Measurements from ENCODE around the gene NDUFAB1.
"Not testable (repeated sequence)": the region's sequence is repeated elsewhere in the genome, so short reads cannot be mapped to it uniquely, and the experiment has no call there.

NDUFAB1 gene

DNA sequence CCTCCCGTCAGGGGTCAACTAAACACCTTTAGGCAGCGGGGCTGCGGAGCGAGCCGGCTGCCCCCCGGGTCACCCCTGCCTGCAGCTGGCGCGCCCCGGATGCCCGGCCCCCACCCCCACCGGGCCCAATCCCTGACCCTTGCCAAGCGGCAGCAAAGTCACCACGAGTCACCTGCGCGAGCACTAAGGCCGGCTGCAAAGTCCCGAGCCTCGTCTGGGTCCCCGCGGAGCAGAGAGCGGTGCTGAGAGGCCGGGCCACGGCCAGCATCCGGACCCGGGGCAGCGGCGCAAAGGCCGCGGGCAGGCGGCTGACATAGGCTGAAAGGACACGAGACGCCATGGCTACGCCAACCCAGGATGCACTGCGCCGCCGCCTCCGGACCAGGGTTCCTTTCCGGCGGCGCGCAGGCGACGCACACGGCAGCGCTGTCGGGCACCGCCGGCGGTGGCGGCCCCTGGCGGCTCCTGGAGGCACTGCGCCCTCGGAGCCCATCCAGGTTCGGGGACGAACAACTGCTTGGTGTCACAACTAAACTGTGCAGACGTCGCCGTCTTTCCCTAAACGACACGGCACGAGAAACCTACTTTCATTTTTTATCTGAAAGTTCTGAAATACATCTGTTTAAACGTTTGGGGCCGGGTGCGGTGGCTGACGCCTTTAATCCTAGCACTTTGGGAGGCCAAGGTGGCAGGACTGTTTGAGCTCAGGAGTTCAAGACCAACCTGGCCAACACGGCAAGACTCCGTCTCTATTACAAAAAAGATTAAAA, at the start of gene NDUFAB1:
NDUFAB1 (minus strand) TSS at position 366 of the 770 bp plus-strand sequence; CDS start at position 340, 26 bp downstream.
- peak; percentile 89 for DNase-seq

DNA sequence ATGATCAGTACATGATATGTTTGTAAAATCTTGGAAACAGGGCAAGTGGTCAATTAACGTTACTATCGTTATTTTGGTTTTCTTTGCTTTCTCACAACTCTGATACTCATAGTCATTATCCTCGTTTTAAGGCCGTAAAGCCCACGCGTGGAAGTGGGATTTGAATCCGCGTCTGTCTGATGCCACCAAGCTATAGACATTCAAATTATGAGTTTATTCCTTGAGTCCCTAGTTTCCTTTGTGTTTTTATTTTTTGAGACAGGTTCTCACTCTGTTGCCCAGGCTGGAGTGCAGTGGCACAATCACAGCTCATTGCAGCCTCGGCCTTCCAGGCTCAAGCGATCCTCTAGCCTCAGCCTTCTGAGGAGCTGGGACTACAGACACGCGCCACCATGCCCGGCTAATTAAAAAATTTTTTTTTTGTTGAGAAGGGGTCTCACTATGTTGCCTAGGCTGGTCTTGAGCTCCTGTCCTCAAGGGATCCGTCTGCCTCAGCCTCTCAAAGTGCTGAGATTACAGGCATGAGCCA, 46.2 kb upstream of the NDUFAB1 start:
- DNase-seq: no peak

DNA sequence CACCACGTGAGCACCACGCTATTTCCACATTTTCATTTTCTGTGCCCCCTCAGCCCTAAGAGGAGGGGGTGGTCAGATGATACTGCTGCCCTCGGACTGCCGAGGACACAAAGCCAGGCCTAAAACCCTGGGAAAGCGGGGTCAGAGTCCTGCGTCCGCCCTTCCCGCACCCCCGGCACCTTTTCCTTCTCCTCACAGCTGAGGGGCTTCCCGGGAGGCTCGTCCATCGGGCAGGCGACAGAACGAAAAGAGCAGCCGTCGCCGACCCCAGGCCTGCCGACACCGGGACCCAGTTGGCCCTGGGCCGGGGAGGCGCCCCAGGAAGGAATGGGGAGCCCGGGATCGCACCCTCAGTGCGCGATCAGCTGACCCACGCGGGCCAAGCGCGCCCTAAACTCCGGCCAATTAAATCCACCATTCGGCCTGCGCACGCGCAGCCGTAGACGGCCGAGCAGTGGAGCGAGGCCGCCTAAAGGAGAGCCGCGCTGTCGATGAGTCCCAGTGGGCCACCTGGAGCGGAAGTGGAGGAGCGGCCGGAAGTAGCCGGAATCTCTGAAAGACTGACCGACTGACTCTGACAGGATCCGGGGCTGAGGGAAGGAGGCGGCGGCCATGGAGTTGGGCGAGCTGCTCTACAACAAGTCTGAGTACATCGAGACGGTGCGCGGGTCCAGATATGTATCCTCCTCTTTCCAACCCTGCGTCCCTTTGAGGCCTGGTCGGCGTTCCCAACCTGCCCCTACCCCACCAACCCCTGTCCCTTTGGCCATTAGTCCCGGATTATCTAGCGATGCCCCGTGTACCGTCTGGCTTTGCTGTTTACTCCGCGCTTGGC, 45.0 kb upstream of the NDUFAB1 start, which contains the start of the genes DCTN5 and PALB2:
DCTN5 (plus strand) TSS at position 536 of the 835 bp plus-strand sequence; CDS start at position 613, 77 bp downstream.
PALB2 (minus strand) TSS at position 380 of the 835 bp plus-strand sequence; CDS start at position 227, 153 bp downstream.
- peak; percentile 97 for DNase-seq

DNA sequence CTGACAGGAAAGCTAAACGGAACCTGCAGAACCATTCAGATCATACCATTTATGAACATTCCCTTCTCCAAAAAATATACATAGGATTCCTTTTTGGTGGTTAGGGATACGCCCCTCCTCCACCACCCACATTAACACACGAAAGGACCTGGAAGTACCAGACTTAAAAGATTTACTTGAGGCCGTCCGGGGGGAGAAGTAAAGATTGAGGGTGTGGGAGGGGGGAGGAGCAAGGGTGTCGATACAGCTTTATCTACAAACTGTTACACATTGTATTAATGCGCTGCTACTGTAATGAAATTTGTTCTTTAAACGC, 44.5 kb upstream of the NDUFAB1 start:
- DNase-seq: no peak

DNA sequence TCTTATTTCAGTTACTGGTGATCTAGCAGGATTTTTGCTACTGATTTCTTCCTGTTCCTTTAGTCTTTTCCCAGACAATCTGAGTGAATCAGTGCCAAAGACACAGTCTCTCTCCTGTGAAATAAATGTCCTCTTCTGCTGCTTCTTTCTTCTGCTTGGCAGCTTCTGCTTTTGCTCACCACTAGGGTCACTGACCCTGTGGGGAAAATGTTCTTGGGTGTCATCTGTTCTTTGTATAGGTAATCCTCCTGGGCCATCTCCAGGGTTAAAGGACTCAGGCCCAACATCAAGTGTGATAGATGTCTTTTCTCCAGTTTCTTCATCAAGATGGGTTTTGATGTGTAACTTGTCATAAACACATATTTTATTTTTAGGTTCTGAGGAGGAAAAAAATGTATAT, 39.8 kb upstream of the NDUFAB1 start:
- DNase-seq: no peak

DNA sequence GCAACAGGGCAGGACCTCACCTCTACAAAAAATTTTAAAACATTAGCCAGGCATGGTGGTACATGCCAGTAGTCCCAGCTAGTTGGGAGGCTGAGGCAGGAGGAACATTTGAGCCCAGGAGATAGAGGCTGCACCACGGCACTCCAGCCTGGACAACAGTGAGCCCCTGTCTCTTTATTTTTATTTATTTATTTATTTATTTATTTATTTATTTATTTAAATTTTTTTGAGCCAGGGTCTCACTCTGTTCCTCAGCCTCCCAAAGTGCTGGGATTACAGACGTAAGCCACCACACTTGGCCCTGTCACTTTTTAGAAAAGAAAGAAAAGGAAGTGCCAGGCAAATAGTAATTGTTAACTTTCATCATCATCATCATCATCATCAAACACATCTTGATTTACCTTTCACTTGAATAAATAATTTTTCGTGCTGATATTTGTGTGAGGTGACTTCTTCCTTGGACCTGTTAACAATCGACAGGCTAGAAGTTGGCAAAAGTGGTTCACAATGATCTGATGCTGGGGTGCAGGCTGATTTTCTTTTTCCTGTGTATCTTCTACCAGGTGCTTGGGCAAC, 38.4 kb upstream of the NDUFAB1 start:
- DNase-seq: no peak

DNA sequence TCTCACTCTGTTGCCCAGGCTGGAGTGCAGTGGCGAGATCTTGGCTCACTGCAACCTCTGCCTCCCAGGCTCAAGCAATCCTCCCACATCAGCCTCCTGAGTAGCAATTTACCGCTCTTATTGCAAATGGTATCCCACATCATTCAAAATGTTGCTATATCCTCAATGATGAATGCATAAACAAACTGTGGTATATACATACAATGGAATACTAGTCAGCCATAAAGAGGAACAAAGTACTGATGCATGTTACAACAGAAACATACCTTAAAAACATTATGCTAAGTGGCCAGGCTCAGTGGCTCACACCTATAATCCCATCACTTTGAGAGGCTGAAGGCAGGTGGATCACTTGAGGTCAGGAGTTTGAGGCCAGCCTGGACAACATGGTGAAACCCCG, 35.8 kb upstream of the NDUFAB1 start:
- DNase-seq: not testable (repeated sequence)

DNA sequence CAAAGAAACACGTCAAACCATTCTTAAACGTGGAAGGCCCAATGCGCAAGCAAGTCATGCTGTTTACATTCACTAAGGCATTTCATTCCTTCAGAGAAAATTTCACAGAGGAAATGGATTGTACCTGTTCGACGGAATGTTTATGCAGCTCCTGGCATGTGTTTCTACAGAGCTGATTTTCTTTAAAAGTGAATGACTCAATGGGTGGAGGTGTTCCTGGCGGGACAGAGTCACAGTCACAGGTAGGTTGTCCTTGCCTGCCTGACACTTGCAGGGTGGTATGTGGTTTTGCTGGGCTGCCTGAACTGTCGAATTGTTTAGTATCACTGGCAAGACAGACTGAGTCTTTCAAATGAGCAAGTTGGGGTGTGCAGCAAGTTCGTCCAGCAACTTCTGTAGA, 33.4 kb upstream of the NDUFAB1 start:
- no peak for DNase-seq

DNA sequence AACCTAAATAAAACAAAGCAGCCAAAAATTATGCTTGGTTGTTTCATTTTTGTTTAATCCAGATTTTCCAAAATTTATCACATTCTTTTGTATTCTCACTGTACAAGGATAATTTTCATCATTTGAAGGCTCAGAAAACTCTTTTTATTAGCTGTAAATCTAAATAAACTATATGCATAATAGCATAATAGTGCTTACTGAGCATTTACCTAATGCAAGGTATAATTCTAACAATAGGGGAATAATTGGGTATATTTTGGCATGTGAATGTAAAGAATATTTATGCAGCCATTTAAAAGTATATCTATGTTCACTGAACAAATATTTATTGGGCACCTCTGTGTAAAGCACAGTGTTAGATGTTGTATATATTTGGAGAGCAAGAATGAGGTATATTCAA, 28.0 kb upstream of the NDUFAB1 start:
- no peak for DNase-seq

DNA sequence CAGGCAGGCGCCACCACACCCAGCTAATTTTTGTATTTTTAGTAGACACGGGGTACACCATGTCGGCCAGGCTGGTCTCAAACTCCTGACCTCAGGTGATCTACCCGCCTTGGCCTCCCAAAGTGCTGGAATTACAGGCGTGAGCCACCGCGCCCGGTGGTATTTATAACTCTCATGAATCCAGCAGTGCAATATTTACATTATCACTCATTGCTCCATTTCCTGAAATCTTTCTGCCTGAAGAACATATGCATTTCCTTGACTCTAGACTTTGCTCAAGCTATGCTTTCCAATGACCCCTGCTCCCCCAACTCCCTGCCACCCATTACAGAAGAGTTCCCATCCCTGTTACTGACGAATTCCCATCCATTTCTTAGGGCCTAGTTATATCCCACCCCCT, 19.7 kb upstream of the NDUFAB1 start:
- no peak for DNase-seq

DNA sequence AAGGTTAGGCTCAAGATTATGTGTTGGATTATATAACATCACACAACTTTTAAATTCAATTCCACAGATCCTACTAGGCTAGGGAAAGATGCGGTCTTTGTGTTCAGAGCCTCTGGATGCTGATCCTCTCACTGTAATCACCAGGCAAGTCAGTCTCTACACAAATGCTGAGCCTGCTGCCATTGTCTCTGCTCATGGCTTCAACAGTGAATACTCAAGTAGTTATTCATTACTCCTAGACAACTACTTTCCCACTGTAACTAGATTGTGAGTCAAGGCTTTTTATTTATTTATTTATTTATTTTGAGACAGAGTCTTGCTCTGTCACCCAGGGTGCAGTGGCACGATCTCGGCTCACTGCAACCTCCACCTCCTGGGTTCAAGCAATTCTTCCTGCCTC, 15.8 kb upstream of the NDUFAB1 start:
- no peak for DNase-seq

DNA sequence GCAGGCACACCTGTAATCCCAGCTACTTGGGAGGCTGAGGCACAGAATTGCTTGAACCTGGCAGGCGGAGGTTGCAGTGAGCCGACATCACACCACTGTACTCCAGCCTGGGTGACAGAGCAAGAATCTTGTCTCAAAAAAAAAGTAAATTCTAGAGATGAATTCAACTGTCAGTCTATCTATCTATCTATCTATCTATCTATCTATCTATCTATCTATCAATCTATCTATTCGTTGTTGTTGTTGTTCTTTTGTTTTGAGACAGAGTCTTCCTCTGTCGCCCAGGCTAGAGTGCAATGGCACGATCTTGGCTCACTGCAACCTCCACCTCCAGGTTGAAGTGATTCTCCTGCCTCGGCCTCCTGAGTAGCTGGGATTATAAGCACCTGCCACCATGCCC, 14.8 kb upstream of the NDUFAB1 start:
- DNase-seq: not testable (repeated sequence)

DNA sequence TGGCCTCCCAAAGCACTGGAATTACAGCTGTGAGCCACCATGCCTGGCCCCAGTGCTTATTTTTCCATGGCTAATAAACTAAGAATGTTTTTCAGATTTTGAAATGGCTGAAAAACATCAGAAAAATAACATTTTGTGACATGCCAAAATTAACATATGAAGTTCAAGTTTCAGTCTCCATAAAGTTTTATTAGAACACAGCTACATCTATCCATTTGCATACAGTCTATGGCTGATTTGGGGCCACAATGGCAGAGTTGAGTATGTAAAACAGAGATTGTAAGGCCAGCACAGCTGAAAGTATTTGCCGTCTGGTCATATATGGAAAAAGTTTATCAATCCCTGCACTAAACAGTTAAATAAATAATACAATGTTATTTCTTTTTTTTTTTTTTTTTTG, 13.8 kb upstream of the NDUFAB1 start:
- no peak for DNase-seq

DNA sequence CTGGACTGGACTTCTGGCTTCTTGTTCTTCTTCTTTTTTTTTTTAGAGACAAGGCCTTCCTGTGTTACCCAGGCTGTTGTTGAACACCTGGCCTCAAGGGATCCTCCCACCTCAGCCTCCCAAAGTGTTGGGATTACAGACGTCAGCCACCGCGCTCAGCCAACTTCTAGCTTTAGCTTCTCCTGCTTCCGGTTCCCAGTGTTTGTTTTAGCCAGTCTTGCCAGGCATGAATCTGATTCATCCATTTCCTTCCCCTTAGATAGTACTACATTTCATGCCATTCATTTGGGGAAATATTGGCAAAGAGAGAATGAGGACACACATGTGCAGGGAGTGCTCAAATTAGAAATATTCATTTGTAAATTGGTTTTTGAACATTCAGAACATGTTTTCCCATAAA, 12.1 kb upstream of the NDUFAB1 start:
- no peak for DNase-seq

DNA sequence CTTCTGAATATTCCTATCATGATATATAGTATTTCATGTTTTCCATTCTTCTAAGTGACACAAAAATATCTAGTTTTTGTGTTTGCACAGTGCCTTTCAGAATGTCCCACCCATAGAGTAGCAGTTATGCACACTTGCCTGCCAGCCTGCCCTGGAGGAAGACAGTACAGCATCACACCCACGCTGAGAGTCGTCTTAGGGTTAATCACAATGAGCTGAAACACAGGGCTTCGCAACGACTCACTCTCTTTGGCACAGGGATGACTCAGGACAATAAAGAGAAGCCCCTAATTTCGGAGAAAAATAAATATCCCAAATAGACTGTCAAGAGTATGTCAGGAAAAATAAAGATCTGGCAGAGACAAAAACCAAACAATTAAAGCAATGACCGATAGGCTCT, 11.6 kb upstream of the NDUFAB1 start:
- DNase-seq: no peak

DNA sequence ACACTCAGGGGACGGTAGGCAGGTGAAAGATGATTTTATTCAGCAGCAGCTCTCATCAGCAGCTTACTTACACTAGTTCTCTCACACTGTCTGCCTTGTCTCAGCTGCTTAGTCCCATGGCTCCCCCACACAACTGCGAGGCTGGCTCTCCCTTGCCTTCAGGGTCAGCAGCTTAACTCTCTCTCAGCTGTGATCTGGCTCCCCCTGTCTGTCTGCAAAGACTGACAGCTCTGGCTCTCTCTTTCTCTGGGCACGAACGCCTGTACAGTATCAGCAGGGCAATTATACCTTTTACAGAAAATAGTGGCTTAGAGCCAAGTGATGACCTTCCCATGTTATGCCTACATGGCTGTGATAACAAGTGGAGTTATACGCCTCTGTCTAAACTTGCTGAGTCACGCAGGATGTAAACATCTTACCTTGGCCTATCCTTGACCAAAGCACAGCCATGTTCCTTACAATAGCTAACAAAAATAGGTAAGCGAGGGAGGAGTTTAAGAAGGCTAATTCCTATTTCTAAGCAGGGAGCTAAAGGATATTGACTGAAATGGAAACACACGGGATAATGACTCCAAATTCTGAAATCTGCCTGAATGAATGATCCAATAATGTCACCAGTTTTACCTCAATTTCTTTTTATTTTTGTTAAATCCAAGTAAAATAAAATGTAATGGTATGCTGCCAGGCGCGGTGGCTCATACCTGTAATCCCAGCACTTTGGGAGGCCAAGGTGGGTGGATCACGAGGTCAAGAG, 1.1 kb upstream of the NDUFAB1 start:
- peak; percentile 84 for DNase-seq

DNA sequence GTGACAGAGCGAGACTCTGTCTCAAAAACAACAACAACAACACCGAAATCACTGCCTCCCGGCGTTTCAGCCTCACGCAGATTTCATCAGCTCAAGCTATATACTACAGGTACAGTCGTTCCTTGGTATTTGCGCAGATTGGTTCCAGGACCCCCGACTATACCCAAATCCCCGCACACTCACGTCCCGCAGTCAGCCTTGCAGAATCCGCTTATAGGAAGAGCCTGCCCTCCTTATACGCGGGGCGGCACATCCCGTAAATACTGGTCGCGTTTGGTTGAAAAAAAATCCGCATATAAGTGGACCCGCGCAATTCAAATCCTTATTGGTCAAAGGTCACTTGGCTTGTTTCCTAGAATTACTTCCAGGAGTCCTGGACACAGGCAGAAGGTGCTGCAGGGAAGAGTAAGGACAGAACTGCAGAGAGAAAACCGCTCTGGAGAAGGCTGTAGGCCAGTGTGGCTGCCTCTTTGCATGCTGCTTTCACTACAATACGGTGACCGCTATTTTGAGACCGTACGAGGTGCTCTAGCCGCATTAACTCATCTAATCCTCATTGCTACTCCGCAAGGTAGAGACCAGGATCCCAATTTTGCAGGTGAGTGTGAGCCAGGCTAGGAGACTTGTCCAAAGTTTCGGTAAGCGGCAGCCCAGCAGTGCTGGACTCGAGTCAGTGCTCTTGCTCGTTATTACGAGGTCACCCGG, 718 bp downstream of the NDUFAB1 start:
- DNase-seq: peak; percentile 12

DNA sequence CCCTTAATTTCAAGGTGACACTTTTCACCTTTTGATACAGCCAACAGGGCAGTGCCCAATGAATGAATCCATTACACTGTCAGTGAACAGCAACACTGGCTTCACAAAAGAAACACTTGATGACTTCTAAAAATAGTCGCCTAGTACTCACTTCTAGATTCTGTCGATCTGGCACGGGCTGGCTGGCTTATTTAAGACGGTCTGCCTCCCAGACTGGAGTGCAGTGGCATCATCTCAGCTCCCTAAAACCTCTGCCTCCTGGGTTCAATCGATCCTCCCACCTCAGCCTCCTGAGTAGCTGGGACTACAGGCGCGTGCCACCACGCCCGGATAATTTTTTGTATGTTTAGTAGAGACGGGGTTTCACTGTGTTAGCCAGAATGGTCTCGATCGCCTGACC, 1.9 kb downstream of the NDUFAB1 start:
- no peak for DNase-seq

DNA sequence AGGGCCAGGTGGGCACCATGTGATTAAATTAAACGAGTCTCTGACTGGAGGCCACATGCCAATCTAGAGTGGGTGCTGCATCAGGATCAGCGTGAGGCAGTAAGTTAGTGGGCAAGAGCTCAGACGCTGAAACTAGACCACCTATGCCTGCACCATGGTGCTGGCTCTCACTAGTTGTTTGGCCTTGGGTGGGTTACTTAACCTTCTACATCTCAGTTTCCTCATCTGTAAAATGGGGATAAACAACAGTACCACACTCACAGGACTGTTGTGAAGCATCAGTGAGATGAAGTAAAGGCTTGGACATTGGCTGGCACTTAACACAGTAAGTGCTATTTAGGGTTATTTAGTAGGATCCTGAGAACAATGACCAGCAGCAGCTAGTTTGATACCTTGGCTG, 5.9 kb downstream of the NDUFAB1 start:
- DNase-seq: no peak

DNA sequence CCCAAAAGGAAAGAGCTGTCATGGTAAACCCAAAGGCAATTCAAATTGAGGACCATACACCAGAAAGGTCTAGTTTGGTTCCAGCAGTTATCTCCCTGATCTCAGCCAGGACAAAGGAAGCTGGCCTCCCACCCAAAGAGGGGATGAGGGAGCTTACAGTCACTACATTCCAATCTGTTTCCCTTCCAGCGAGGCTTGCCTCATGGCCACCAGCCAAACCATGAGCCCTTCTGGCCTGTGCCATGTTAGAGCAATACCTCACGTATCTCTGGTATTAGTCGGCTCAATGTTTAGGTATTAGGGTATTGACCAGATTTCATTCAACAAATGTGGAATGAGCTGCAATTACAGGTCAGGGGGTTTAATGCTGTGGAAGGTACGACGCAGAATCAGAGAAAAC, 8.4 kb downstream of the NDUFAB1 start:
- DNase-seq: no peak

DNA sequence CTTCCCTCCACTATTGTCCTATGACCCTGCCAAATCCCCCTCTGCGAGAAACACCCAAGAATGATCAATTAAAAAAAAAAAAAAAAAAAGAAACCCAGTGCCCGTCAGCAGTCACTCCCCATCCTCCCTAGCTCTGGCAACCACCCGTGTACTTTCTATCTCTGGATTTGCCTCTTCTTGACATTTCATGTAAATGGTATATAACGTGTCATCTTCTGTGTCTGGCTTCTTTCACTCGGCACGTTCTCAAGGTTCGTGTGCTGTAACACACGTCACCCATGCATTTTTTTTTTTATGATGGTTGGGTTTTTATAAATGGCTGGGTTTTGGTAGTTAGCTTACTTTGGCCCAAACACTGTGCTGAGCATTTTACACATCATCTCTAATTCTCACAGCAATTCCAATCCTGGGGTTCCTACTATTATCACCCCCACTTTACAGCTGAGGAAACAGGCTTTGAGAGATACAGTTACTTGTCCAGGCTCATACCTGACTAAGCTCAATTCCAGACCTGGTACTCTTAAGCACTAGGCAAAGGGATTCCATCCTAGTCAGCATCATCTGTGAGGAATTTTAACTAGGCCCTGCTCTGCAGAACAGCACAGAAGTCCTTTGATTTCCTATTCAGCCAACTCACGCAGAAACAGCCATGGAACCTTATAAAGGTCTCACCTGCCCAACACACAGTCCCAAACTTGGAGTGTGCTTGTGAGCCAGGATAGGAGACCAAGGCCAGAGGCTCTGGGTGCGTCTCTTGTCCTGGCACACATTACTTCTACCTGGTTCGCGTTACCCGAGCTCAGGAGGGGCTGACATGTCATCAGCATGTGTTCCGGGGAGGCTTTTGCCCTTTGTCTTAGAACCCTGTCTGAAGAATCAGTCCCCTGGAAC, 11.7 kb downstream of the NDUFAB1 start:
- DNase-seq: no peak
